Measurements from ENCODE around the gene CSTPP1. TPM values are rescaled to one million over a fixed set of nuclear protein-coding genes. Genes with fewer than 3 reads are reported as not detected.

The CSTPP1 gene
- total and polyA plus RNA-seq, 2 donors (not counting 1 experiment from before 2014, with no cell fraction given), result 11.5 to 29.0 TPM

DNA sequence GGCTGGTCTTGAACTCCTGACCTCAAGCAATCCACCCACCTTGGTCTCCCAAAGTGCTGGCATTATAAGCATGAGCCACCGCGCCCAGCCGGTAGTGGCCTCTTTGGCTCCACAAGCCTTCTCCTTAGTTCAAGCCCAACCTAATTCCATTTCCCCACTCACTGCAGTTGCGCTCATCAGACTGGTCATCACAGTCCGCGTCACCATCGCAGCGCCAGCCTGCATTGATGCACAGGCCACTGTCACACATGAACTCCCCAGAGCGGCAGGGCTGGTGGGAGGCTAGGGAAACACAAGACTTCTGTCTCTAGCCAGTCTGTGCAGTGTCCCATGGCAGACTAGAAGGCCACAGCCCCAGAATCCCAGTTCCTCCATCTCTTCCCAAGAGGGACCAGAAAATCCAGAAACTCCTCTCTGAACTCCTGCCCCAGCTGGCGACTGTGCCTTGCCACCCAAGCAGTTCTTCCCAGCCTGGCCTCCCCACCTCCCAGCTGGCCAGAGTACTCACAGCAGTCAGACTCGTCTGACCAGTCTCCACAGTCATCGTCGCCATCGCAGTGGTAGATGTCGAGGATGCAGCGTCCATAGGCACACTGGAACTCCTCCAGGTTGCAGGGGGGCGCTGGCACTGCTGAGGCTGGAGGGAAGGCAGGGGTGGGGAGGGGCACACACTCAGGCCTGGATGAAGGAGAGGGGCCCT, 38.0 kb upstream of the CSTPP1 start:
- H3K9ac ChIP-seq (ENCODE audit: low read length), result no peak overlapping the region
- TF ChIP-seq, protein P1, sequence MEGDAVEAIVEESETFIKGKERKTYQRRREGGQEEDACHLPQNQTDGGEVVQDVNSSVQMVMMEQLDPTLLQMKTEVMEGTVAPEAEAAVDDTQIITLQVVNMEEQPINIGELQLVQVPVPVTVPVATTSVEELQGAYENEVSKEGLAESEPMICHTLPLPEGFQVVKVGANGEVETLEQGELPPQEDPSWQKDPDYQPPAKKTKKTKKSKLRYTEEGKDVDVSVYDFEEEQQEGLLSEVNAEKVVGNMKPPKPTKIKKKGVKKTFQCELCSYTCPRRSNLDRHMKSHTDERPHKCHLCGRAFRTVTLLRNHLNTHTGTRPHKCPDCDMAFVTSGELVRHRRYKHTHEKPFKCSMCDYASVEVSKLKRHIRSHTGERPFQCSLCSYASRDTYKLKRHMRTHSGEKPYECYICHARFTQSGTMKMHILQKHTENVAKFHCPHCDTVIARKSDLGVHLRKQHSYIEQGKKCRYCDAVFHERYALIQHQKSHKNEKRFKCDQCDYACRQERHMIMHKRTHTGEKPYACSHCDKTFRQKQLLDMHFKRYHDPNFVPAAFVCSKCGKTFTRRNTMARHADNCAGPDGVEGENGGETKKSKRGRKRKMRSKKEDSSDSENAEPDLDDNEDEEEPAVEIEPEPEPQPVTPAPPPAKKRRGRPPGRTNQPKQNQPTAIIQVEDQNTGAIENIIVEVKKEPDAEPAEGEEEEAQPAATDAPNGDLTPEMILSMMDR (IDR thresholded peaks at IDR 0.05), result no peak
- no peak for TF ChIP-seq EZH2 (IDR thresholded peaks at IDR 0.05; ENCODE audit: borderline replicate concordance, insufficient read depth, low read depth, low read length, poor library complexity, severe bottlenecking)
- H3K4me3 ChIP-seq (ENCODE audit: control extremely low read depth in 1 of 5, extremely low read depth in 1 of 5, insufficient read depth in 1 of 5, low read depth in 2 of 5, low read length in 4 of 5), result no peak overlapping the region
- H3K27me3 ChIP-seq (replicated peaks in 1 of 4; ENCODE audit: control extremely low read depth in 1 of 4, control insufficient read depth in 3 of 4, insufficient read depth in 4 of 4, low read length in 3 of 4), result no peaks in the 10 kb centered on the region
- H3K36me3 ChIP-seq (replicated peaks in 1 of 2; ENCODE audit: control extremely low read depth in 1 of 2, control insufficient read depth in 1 of 2, extremely low read depth in 1 of 2, insufficient read depth in 2 of 2, low read length in 1 of 2), result no peaks in the 10 kb centered on the region
- DNase-seq (no peak), ATAC-seq (ENCODE audit: low read depth) (no peak)
- Mint-ChIP-seq H3K4me1 (no peaks in the 10 kb centered on the region), H3K9me3 (ENCODE audit: insufficient read depth) (no peaks in the 10 kb centered on the region), H3K27ac (no peak overlapping the region), H3K4me3 (no peak overlapping the region), H3K27me3 (peaks cover 10% of the 10 kb centered on the region)
- ChIA-PET CTCF (no interaction called here), POLR2A (no interaction called here)
- WGBS (ENCODE audit: insufficient coverage), result 97% methylated on average over 16 of the region's 17 CpGs
- no peaks in the 10 kb centered on the region for H3K9me3 ChIP-seq (ENCODE audit: control extremely low read depth in 1 of 3, control insufficient read depth in 2 of 3, insufficient read depth in 1 of 3, low read length in 2 of 3)
- H3K4me2 ChIP-seq (replicated peaks; ENCODE audit: low read depth, low read length, poor library complexity, severe bottlenecking), result no peak overlapping the region
- no peak overlapping the region for H3K27ac ChIP-seq (ENCODE audit: low read length in 2 of 2)
- no peaks in the 10 kb centered on the region for H3K4me1 ChIP-seq (ENCODE audit: control insufficient read depth in 2 of 2, insufficient read depth in 2 of 2, low read length in 2 of 2)
- H3K79me2 ChIP-seq (ENCODE audit: control insufficient read depth, insufficient read depth, low read length), result no peaks in the 10 kb centered on the region
- H4K20me1 ChIP-seq (ENCODE audit: control insufficient read depth, insufficient read depth, low read length, poor library complexity, severe bottlenecking), result no peaks in the 10 kb centered on the region
- intact Hi-C loops (cut with micrococcal nuclease), result no loop called here
- H2AFZ ChIP-seq (ENCODE audit: insufficient read depth, low read depth, low read length, poor library complexity, severe bottlenecking), result no peak overlapping the region

DNA sequence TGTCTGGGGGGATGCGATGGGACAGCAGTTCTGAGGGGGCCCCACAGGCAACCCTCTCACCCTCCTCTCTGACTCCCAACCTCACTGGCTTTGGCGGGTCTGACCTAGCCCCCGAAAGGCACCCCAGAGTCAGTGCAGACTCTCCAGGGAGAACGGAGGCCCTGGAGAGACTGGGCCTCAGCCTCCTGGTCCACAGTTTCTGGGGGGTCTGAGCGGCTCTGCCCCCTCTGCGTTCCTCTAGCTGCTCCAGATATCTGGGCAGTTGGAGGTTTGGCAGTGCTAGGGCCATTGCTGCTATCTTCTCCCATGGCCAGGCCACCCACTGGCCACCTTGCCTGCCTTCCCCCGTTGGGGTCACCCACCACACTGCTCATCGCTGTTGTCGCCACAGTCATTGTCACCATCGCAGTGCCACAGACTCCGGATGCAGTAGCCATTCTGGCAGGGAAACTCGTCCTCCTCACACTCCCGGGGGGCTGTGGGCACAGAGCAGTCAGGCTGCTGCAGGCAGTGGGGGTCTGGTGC, 37.0 kb upstream of the CSTPP1 start:
- Mint-ChIP-seq H3K27ac (no peak overlapping the region), H3K9me3 (ENCODE audit: insufficient read depth) (no peaks in the 10 kb centered on the region), H3K4me1 (no peaks in the 10 kb centered on the region), H3K4me3 (no peak overlapping the region), H3K27me3 (peaks cover 13% of the 10 kb centered on the region)
- intact Hi-C loops (cut with micrococcal nuclease), result no loop called here
- Histone ChIP-seq H3K79me2 (ENCODE audit: control insufficient read depth, insufficient read depth, low read length) (no peaks in the 10 kb centered on the region), H3K9ac (ENCODE audit: low read length) (no peak overlapping the region), H3K9me3 (ENCODE audit: control extremely low read depth in 1 of 3, control insufficient read depth in 2 of 3, insufficient read depth in 1 of 3, low read length in 2 of 3) (no peaks in the 10 kb centered on the region), H4K20me1 (ENCODE audit: control insufficient read depth, insufficient read depth, low read length, poor library complexity, severe bottlenecking) (no peaks in the 10 kb centered on the region), H3K36me3 (replicated peaks in 1 of 2; ENCODE audit: control extremely low read depth in 1 of 2, control insufficient read depth in 1 of 2, extremely low read depth in 1 of 2, insufficient read depth in 2 of 2, low read length in 1 of 2) (no peaks in the 10 kb centered on the region), H3K27me3 (replicated peaks in 1 of 4; ENCODE audit: control extremely low read depth in 1 of 4, control insufficient read depth in 3 of 4, insufficient read depth in 4 of 4, low read length in 3 of 4) (no peaks in the 10 kb centered on the region), H3K4me3 (ENCODE audit: control extremely low read depth in 1 of 5, extremely low read depth in 1 of 5, insufficient read depth in 1 of 5, low read depth in 2 of 5, low read length in 4 of 5) (no peak overlapping the region), H3K4me1 (ENCODE audit: control insufficient read depth in 2 of 2, insufficient read depth in 2 of 2, low read length in 2 of 2) (no peaks in the 10 kb centered on the region), H3K27ac (ENCODE audit: low read length in 2 of 2) (no peak overlapping the region), H3K4me2 (replicated peaks; ENCODE audit: low read depth, low read length, poor library complexity, severe bottlenecking) (no peak overlapping the region), H2AFZ (ENCODE audit: insufficient read depth, low read depth, low read length, poor library complexity, severe bottlenecking) (no peak overlapping the region)
- ATAC-seq (ENCODE audit: low read depth) (no peak), DNase-seq (no peak)
- ChIA-PET POLR2A (no interaction called here), CTCF (no interaction called here)
- 95% methylated on average over 13 of the region's 13 CpGs for WGBS (ENCODE audit: insufficient coverage)
- TF ChIP-seq EZH2 (IDR thresholded peaks at IDR 0.05; ENCODE audit: borderline replicate concordance, insufficient read depth, low read depth, low read length, poor library complexity, severe bottlenecking), result no peak
- TF ChIP-seq, protein P1 (IDR thresholded peaks at IDR 0.05), result no peak
